GM23338 (cell line): ENCODE data around the gene TOMM6. TPM values are rescaled to one million over a fixed set of nuclear protein-coding genes. Genes with fewer than 3 reads are reported as not detected.

ENCODE experiments used
- ATAC-seq: fragments of 200-7000 bp; cut with Tn5 transposase; 3 replicates; pipeline ENCODE4 v1.9.1; 2020
- DNase-seq: peaks from one replicate; pipeline ENCODE4 v3.0.0-alpha.2; 2015; ENCODE audit warnings: low spot score
- H2AFZ ChIP-seq: fragments of 200-600 bp; sonication (generic); 2 replicates; pipeline ENCODE4 v1.8.0; 2016; ENCODE audit warnings: antibody characterized with exemption, mild to moderate bottlenecking, moderate library complexity
- H3F3A ChIP-seq: fragments of 200-600 bp; sonication (generic); replicated peaks from 2 replicates; pipeline ENCODE4 v1.8.0; 2017; ENCODE audit warnings: antibody characterized with exemption, mixed run types, low read depth
- H3K27ac ChIP-seq: fragments of 200-600 bp; sonication (generic); 2 replicates; pipeline ENCODE4 v1.6.1; 2016; ENCODE audit warnings: low read depth
- H3K27me3 ChIP-seq: fragments of 200-600 bp; sonication (generic); 2 replicates; pipeline ENCODE4 v1.8.0; 2016; ENCODE audit warnings: mild to moderate bottlenecking, mixed run types, moderate library complexity; ENCODE audit not compliant: insufficient read depth
- H3K36me3 ChIP-seq: fragments of 200-600 bp; sonication (generic); 2 replicates; pipeline ENCODE4 v1.8.0; 2016; ENCODE audit warnings: mild to moderate bottlenecking; ENCODE audit not compliant: insufficient read depth
- H3K4me1 ChIP-seq: fragments of 200-600 bp; sonication (generic); 2 replicates; pipeline ENCODE4 v1.8.0; 2016; ENCODE audit warnings: mild to moderate bottlenecking, moderate library complexity; ENCODE audit not compliant: insufficient read depth
- H3K4me2 ChIP-seq: fragments of 200-600 bp; sonication (generic); 2 replicates; pipeline ENCODE4 v1.7.1; 2017; ENCODE audit warnings: mixed run types
- H3K4me3 ChIP-seq: fragments of 200-600 bp; sonication (generic); 2 replicates; pipeline ENCODE4 v1.6.1; 2016; ENCODE audit warnings: mixed run types
- H3K79me2 ChIP-seq: fragments of 200-600 bp; sonication (generic); replicated peaks from 2 replicates; pipeline ENCODE4 v1.8.0; 2017; ENCODE audit warnings: mild to moderate bottlenecking; ENCODE audit not compliant: insufficient read depth
- H3K9me2 ChIP-seq: fragments of 200-600 bp; sonication (generic); 2 replicates; pipeline ENCODE4 v1.8.0; 2017; ENCODE audit not compliant: insufficient read depth
- H4K20me1 ChIP-seq: fragments of 200-600 bp; sonication (generic); replicated peaks from 2 replicates; pipeline ENCODE4 v1.8.0; 2017; ENCODE audit warnings: mild to moderate bottlenecking; ENCODE audit not compliant: insufficient read depth
- H3K27ac Mint-ChIP-seq: 2 replicates; pipeline ENCODE4 v1.8.0; 2020; ENCODE audit warnings: inconsistent platforms, mild to moderate bottlenecking, moderate library complexity, mixed read lengths
- H3K27me3 Mint-ChIP-seq: 3 replicates; pipeline ENCODE4 v1.8.0; 2022; ENCODE audit warnings: low read depth, mild to moderate bottlenecking, moderate library complexity, mixed read lengths, inconsistent platforms; ENCODE audit not compliant: insufficient read depth, poor library complexity
- H3K36me3 Mint-ChIP-seq: 3 replicates; pipeline ENCODE4 v1.8.0; 2021; ENCODE audit warnings: low read depth, mild to moderate bottlenecking, inconsistent platforms, moderate library complexity, mixed read lengths
- H3K4me1 Mint-ChIP-seq: 3 replicates; pipeline ENCODE4 v1.8.0; 2020; ENCODE audit warnings: mild to moderate bottlenecking, inconsistent platforms, mixed read lengths
- H3K4me3 Mint-ChIP-seq: 3 replicates; pipeline ENCODE4 v1.8.0; 2021; ENCODE audit warnings: moderate library complexity, mild to moderate bottlenecking, inconsistent platforms, mixed read lengths
- H3K9me3 Mint-ChIP-seq: 3 replicates; pipeline ENCODE4 v1.8.0; 2020; ENCODE audit warnings: moderate library complexity, mild to moderate bottlenecking, inconsistent platforms, mixed read lengths
- CREB1 ChIP-seq: fragments of 250-450 bp; sonication (Bioruptor Pico); IDR thresholded peaks from 2 replicates; pipeline ENCODE4 v1.5.0; 2020; ENCODE audit warnings: low read depth, mild to moderate bottlenecking, moderate library complexity
- CTCF ChIP-seq, 2 experiments: fragments of 200-600 bp in 1 of 2; sonication (generic) in 1 of 2; conservative IDR thresholded peaks; 2 replicates each; pipeline versions ENCODE4 v1.5.1 to v1.6.1; 2016 to 2017; ENCODE audit warnings: antibody characterized with exemption in 2 of 2, low read depth in 2 of 2, mild to moderate bottlenecking in 2 of 2, moderate library complexity in 1 of 2
- ETS1 ChIP-seq: IDR thresholded peaks from 2 replicates; pipeline ENCODE4 v1.6.1; 2016; ENCODE audit warnings: antibody characterized with exemption
- EZH2 ChIP-seq: fragments of 200-600 bp; sonication (generic); IDR thresholded peaks from one replicate; pipeline ENCODE4 v1.8.0; 2017; ENCODE audit warnings: antibody characterized with exemption, mild to moderate bottlenecking, low read depth; ENCODE audit not compliant: unreplicated experiment
- EZH2phosphoT487 ChIP-seq: fragments of 200-600 bp; sonication (generic); IDR thresholded peaks from one replicate; pipeline ENCODE4 v1.8.1; 2018; ENCODE audit warnings: antibody characterized with exemption; ENCODE audit not compliant: unreplicated experiment
- JUNB ChIP-seq: IDR thresholded peaks from one replicate; pipeline ENCODE4 v1.6.1; 2016; ENCODE audit warnings: antibody characterized with exemption; ENCODE audit not compliant: unreplicated experiment
- NANOG ChIP-seq: IDR thresholded peaks from 2 replicates; pipeline ENCODE4 v1.6.1; 2016; ENCODE audit warnings: antibody characterized with exemption, borderline replicate concordance
- POLR2AphosphoS5 ChIP-seq: IDR thresholded peaks from 2 replicates; pipeline ENCODE4 v1.6.1; 2016; ENCODE audit warnings: antibody characterized with exemption, low read depth
- REST ChIP-seq: IDR thresholded peaks from one replicate; pipeline ENCODE4 v1.6.1; 2018; ENCODE audit warnings: antibody characterized with exemption; ENCODE audit not compliant: unreplicated experiment
- STAT1 ChIP-seq: IDR thresholded peaks from one replicate; pipeline ENCODE4 v1.6.1; 2016; ENCODE audit warnings: antibody characterized with exemption; ENCODE audit not compliant: unreplicated experiment
- ZNF114 ChIP-seq: fragments of 250-450 bp; sonication (Bioruptor Pico); IDR thresholded peaks from 2 replicates; pipeline ENCODE4 v1.5.0; 2020; ENCODE audit warnings: mild to moderate bottlenecking, moderate library complexity
- ZNF331 ChIP-seq: fragments of 250-450 bp; sonication (Bioruptor Pico); IDR thresholded peaks from 2 replicates; pipeline ENCODE4 v1.5.0; 2020; ENCODE audit warnings: low read depth, mild to moderate bottlenecking, moderate library complexity
- ZNF462 ChIP-seq: fragments of 250-450 bp; sonication (Bioruptor Pico); IDR thresholded peaks from 2 replicates; pipeline ENCODE4 v1.5.0; 2020; ENCODE audit warnings: mild to moderate bottlenecking, moderate library complexity
- polyA plus RNA-seq: library from polyadenylated mRNA; unstranded; fragments of >200 nt; fragmentation: Nextera tagmentation; extraction: Ambion mirVana; gene quantifications from 2 replicates; pipeline ENCODE4 v1.2.1, GENCODE V29; 2016
- total RNA-seq: library from RNA; depleted of rRNA; stranded (reverse); fragments of >200 nt; shearing (Covaris generic); gene quantifications from 2 replicates; pipeline ENCODE4 v1.2.3, GENCODE V29; 2014

The TOMM6 gene
- total and polyA plus RNA-seq, 2 experiments from 2014 or later = 195 to 372 TPM

- no peak for ATAC-seq
These were observed 12.1 kb upstream of the TOMM6 start for GRCh38 chr6:41775293-41775882.

More at GRCh38 chr6:41775293-41775882, 12.1 kb upstream of the TOMM6 start:
- DNase-seq = no peak
- Mint-ChIP-seq H3K27ac (no peak overlapping the region), H3K36me3 (peaks cover 19% of the 10 kb centered on the region), H3K4me3 (no peak overlapping the region), H3K9me3 (no peaks in the 10 kb centered on the region), H3K27me3 (peaks cover 16% of the 10 kb centered on the region), H3K4me1 (peaks cover 6% of the 10 kb centered on the region; the same call in 2 of the 3 replicates)
- peaks cover 5% of the 10 kb centered on the region; the same call in 1 of the 2 replicates for H3F3A ChIP-seq
- H3K27ac ChIP-seq = no peak overlapping the region
- H3K79me2 ChIP-seq = 0 out of 2 replicates have a peak, but pooled peaks cover 7% of the 10 kb centered on the region
- H4K20me1 ChIP-seq = no peaks in the 10 kb centered on the region
- H3K4me3 ChIP-seq = no peak overlapping the region
- no peaks in the 10 kb centered on the region; the same call in 1 of the 2 replicates for H3K36me3 ChIP-seq
- H2AFZ ChIP-seq = no peak overlapping the region
- peaks cover 6% of the 10 kb centered on the region for H3K4me1 ChIP-seq
- peaks cover 9% of the 10 kb centered on the region; the same call in 1 of the 2 replicates for H3K27me3 ChIP-seq
- no peaks in the 10 kb centered on the region for H3K9me2 ChIP-seq
- no peak overlapping the region for H3K4me2 ChIP-seq
- TF ChIP-seq EZH2phosphoT487 (no peak), NANOG (no peak), ZNF114 (CRISPR knock-in tag) (no peak), POLR2AphosphoS5 (no peak), ZNF331 (CRISPR knock-in tag) (no peak), STAT1 (no peak), REST (no peak), ETS1 (no peak), CREB1 (no peak), JUNB (no peak), CTCF (conservative IDR thresholded peaks at IDR 0.05; ENCODE audit: low read depth in 2 of 2) (no peak), EZH2 (no peak), ZNF462 (no peak)
